Activated CD4-positive, alpha-beta T cell treated with anti-CD3 and anti-CD28 coated beads for 36 hours (primary cell): ENCODE data around the gene LSAMP. TPM values are rescaled to one million over a fixed set of nuclear protein-coding genes. Genes with fewer than 3 reads are reported as not detected.

ENCODE experiments used
- ATAC-seq: fragments of 200-7000 bp; cut with Tn5 transposase; one replicate; pipeline ENCODE4 v1.10.0; 2021; ENCODE audit warnings: mild to moderate bottlenecking, moderate library complexity
- CTCF ChIA-PET: fragments of 350-600 bp; sonication (Branson Sonifier 250); formaldehyde crosslinking; loops from one replicate; lab custom pipeline; 2021; ENCODE audit warnings: antibody characterized with exemption; lab: Charles Lee
- POLR2A ChIA-PET: fragments of 350-600 bp; sonication (Branson Sonifier 250); formaldehyde crosslinking; loops from one replicate; lab custom pipeline; 2021; ENCODE audit warnings: antibody characterized with exemption, inconsistent platforms; lab: Charles Lee
- DNase-seq: peaks from one replicate; pipeline ENCODE4 v3.0.0-alpha.2; 2020
- H3K27ac Mint-ChIP-seq: one replicate; pipeline ENCODE4 v1.8.0; 2021; ENCODE audit warnings: mixed read lengths
- H3K27me3 Mint-ChIP-seq: one replicate; pipeline ENCODE4 v1.8.0; 2021; ENCODE audit warnings: mixed read lengths
- H3K36me3 Mint-ChIP-seq: one replicate; pipeline ENCODE4 v1.8.0; 2021; ENCODE audit warnings: low read depth, mixed read lengths
- H3K4me1 Mint-ChIP-seq: one replicate; pipeline ENCODE4 v1.8.0; 2021; ENCODE audit warnings: mixed read lengths
- H3K4me3 Mint-ChIP-seq: one replicate; pipeline ENCODE4 v1.8.0; 2021; ENCODE audit warnings: mild to moderate bottlenecking, moderate library complexity, mixed read lengths
- H3K9me3 Mint-ChIP-seq: one replicate; pipeline ENCODE4 v1.8.0; 2021; ENCODE audit warnings: low read depth, mixed read lengths
- intact Hi-C, 2 experiments: fragments of 100-400 bp; cut with DNase I in 1 of 2; cut with micrococcal nuclease in 1 of 2; formaldehyde crosslinking; loops; one replicate each; pipeline versions ENCODE4 v1.14.2 to v1.15.1; 2022 to 2024; cut with DNase I, micrococcal nuclease
- total RNA-seq, 2 experiments: library from RNA; stranded (reverse); gene quantifications; one replicate each; pipeline ENCODE4 v1.2.3, GENCODE V29; 2021

The LSAMP gene
- total RNA-seq, 2 experiments from 2014 or later, result not detected

DNA sequence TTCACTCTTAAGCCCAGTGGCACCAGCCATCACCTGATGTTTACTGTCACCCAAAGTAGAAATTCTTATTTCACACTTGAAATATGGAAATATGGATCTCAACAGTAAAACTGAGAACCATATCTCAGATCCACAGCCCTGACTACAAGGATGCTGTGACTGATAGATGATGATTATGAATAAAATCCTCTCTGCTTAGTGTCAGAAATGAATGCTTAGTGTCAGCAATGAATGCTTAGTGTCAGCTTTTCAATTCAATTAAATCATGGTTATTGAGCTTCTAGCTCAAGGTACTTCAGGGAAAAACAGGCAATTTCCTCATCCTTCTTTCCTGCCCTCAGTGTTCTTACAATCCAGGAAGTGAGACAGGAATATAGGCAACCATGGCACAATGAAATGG, 392.3 kb downstream of the LSAMP start:
- H3K27ac Mint-ChIP-seq, result no peak overlapping the region
- ATAC-seq (no peak), DNase-seq (no peak)
- peaks cover 3% of the 10 kb centered on the region for H3K9me3 Mint-ChIP-seq
- no peaks in the 10 kb centered on the region for H3K36me3 Mint-ChIP-seq
- peaks cover 3% of the 10 kb centered on the region for H3K27me3 Mint-ChIP-seq
- ChIA-PET CTCF (interaction anchor here (0.7 kb wide), 1 partner anchor 302 kb away, joined by 3 read pairs; no protein-coding TSS in a partner anchor), POLR2A (no interaction called here)
- intact Hi-C loops, result no loop called here
- no peak overlapping the region for H3K4me3 Mint-ChIP-seq
- no peaks in the 10 kb centered on the region for H3K4me1 Mint-ChIP-seq

DNA sequence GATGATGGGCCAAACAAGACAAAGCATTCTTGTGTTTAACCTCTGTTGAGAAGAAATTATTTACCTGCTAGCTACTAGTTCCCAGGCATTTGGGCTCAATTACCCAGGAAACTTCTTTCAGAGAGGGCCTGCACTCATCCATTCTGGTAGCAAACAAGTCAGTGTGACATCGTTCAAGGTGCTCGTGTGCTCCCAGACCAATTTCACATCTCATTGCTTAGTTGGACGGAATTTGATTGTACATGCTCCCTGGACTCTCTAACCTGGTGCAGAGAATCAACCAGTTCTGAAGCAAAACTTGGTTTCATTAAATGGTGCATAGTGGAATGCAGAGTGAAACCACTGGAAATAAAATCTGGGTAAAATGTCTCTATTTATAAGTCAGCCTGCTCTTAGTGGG, 392.7 kb downstream of the LSAMP start:
- CTCF ChIA-PET, result no interaction called here
- Mint-ChIP-seq H3K27me3 (peaks cover 4% of the 10 kb centered on the region), H3K27ac (no peak overlapping the region), H3K36me3 (no peaks in the 10 kb centered on the region), H3K4me1 (no peaks in the 10 kb centered on the region), H3K4me3 (no peak overlapping the region), H3K9me3 (peaks cover 3% of the 10 kb centered on the region)
- no peak for DNase-seq
- intact Hi-C loops, result no loop called here
- no peak for ATAC-seq
- POLR2A ChIA-PET, result no interaction called here

DNA sequence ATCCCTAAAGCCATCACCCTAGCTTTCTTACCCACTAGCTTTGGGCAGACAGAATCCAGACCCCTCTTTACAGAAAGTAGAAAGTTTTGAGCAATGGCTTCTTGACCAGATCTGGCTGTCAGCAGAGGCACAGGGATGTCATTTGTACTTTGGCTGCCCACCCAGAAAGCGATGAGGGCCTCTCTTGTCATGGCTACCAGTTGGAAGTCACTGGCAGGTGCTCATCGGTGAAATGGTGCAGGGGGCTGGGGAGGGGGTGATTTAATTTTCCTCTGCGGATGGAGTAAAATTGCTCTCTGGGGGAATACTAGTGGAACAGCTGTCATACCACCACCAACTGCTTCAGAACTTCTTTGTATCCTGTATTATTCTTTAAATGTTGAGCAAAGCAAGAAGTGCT, 393.7 kb downstream of the LSAMP start:
- no peaks in the 10 kb centered on the region for H3K4me1 Mint-ChIP-seq
- no peak overlapping the region for H3K4me3 Mint-ChIP-seq
- H3K27me3 Mint-ChIP-seq, result peaks cover 4% of the 10 kb centered on the region
- intact Hi-C loops, result no loop called here
- ATAC-seq (no peak), DNase-seq (no peak)
- H3K27ac Mint-ChIP-seq, result no peak overlapping the region
- ChIA-PET POLR2A (no interaction called here), CTCF (no interaction called here)
- no peaks in the 10 kb centered on the region for H3K36me3 Mint-ChIP-seq
- no peaks in the 10 kb centered on the region for H3K9me3 Mint-ChIP-seq

- no peak overlapping the region for H3K4me3 Mint-ChIP-seq
- peaks cover 4% of the 10 kb centered on the region for H3K27me3 Mint-ChIP-seq
- ChIA-PET CTCF (no interaction called here), POLR2A (no interaction called here)
- no peaks in the 10 kb centered on the region for H3K36me3 Mint-ChIP-seq
- no peaks in the 10 kb centered on the region for H3K9me3 Mint-ChIP-seq
- no peaks in the 10 kb centered on the region for H3K4me1 Mint-ChIP-seq
- DNase-seq (no peak), ATAC-seq (no peak)
- intact Hi-C loops, result no loop called here
- H3K27ac Mint-ChIP-seq, result no peak overlapping the region
These were observed 394.2 kb downstream of the LSAMP start for GRCh38 chr3:116051040-116051439.

GRCh38 chr3:116050311-116050915, 394.9 kb downstream of the LSAMP start:
- Mint-ChIP-seq H3K27ac (no peak overlapping the region), H3K36me3 (no peaks in the 10 kb centered on the region), H3K27me3 (peaks cover 4% of the 10 kb centered on the region), H3K9me3 (no peaks in the 10 kb centered on the region), H3K4me1 (no peaks in the 10 kb centered on the region), H3K4me3 (no peak overlapping the region)
- ATAC-seq (no peak), DNase-seq (no peak)
- ChIA-PET CTCF (no interaction called here), POLR2A (no interaction called here)
- intact Hi-C loops, result no loop called here

- Mint-ChIP-seq H3K27me3 (peaks cover 4% of the 10 kb centered on the region), H3K9me3 (no peaks in the 10 kb centered on the region), H3K27ac (no peak overlapping the region), H3K36me3 (no peaks in the 10 kb centered on the region), H3K4me1 (no peaks in the 10 kb centered on the region), H3K4me3 (no peak overlapping the region)
- POLR2A ChIA-PET, result no interaction called here
- intact Hi-C loops, result no loop called here
- ATAC-seq (no peak), DNase-seq (no peak)
- CTCF ChIA-PET, result interaction anchor here (0.6 kb wide), 1 partner anchor 200 kb away, joined by 3 read pairs; no protein-coding TSS in a partner anchor
These were observed 396.3 kb downstream of the LSAMP start for GRCh38 chr3:116048991-116049390.

- no peak for DNase-seq
These were observed 398.9 kb downstream of the LSAMP start for GRCh38 chr3:116046350-116046749.

DNA sequence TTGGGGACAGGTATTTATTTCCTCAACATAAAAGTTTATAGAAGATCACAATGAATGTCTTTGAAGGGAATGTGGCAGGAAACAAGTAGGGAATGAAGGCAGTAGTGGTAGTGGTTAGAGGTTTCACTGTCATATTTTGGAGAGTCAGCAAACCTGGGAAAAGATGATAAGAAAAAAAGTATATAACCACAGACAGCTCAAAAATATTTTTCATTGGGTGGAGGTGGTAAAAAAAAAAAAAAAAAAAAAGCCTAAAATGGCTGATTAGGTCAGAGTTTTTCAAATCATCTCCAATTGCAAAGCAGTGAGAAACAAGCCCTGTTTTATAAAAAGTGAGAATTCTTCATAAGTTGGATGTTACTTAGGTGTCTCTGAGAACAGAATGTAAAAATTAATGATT, 400.0 kb downstream of the LSAMP start:
- CTCF ChIA-PET, result no interaction called here
- H3K36me3 Mint-ChIP-seq, result no peaks in the 10 kb centered on the region

More at GRCh38 chr3:116046350-116046749, 398.9 kb downstream of the LSAMP start:
- ATAC-seq, result no peak
- POLR2A ChIA-PET, result no interaction called here
- Mint-ChIP-seq H3K27ac (no peak overlapping the region), H3K4me1 (no peaks in the 10 kb centered on the region), H3K27me3 (peaks cover 2% of the 10 kb centered on the region), H3K36me3 (no peaks in the 10 kb centered on the region), H3K4me3 (no peak overlapping the region), H3K9me3 (no peaks in the 10 kb centered on the region)
- intact Hi-C loops, result no loop called here
- CTCF ChIA-PET, result interaction anchor here (0.7 kb wide), 1 partner anchor 63 kb away, joined by 3 read pairs; no protein-coding TSS in a partner anchor

DNA sequence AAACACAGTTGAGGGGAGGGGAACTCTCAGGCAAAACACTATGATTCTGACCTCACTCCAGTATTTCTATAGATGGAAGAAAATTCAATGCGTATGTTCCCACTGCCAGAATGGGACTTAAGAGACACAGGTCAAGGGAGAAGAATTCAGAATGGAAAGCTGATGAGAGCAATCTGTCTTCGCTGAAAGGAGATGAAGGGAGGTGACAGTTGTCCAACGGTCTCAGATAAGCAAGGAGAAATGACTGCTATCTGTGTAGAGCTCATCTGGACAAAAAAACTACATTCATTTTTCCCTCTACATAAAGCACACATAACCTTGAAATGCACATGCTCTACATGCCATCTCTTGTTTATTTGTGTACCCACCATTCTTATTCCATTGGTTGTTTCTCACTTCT, 405.1 kb downstream of the LSAMP start:
- H3K4me1 Mint-ChIP-seq, result no peaks in the 10 kb centered on the region
- ChIA-PET CTCF (no interaction called here), POLR2A (no interaction called here)
- intact Hi-C loops, result no loop called here
- no peaks in the 10 kb centered on the region for H3K36me3 Mint-ChIP-seq
- no peaks in the 10 kb centered on the region for H3K27me3 Mint-ChIP-seq
- no peaks in the 10 kb centered on the region for H3K9me3 Mint-ChIP-seq
- DNase-seq, result no peak
- no peak overlapping the region for H3K27ac Mint-ChIP-seq
- no peak for ATAC-seq
- no peak overlapping the region for H3K4me3 Mint-ChIP-seq

More for the DNA sequence above, 400.0 kb downstream of the LSAMP start:
- intact Hi-C loops, result no loop called here
- no peak for ATAC-seq
- Mint-ChIP-seq H3K27ac (no peak overlapping the region), H3K4me1 (no peaks in the 10 kb centered on the region), H3K9me3 (no peaks in the 10 kb centered on the region), H3K4me3 (no peak overlapping the region), H3K27me3 (peaks cover 2% of the 10 kb centered on the region)
- POLR2A ChIA-PET, result no interaction called here
- no peak for DNase-seq

DNA sequence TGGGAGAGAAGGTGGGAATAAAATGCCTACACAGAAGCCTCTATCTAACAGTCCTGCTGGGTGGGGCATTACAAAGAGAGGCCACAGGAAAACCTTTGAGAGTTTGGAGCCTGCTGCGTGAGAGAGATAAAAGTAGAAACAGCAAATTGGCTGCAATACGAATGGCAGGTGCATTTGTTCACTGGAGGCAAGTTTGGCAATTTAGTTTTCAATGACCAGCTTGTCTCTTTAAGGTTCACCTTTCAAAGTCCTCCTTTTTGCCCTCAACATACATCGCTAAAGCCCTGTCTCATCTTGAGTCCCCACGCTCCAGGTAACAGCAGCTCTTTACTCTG, 405.7 kb downstream of the LSAMP start:
- no peak for ATAC-seq
- Mint-ChIP-seq H3K4me1 (no peaks in the 10 kb centered on the region), H3K4me3 (no peak overlapping the region), H3K36me3 (no peaks in the 10 kb centered on the region), H3K27ac (no peak overlapping the region), H3K9me3 (no peaks in the 10 kb centered on the region), H3K27me3 (no peaks in the 10 kb centered on the region)
- ChIA-PET POLR2A (no interaction called here), CTCF (no interaction called here)
- intact Hi-C loops, result no loop called here
- no peak for DNase-seq

DNA sequence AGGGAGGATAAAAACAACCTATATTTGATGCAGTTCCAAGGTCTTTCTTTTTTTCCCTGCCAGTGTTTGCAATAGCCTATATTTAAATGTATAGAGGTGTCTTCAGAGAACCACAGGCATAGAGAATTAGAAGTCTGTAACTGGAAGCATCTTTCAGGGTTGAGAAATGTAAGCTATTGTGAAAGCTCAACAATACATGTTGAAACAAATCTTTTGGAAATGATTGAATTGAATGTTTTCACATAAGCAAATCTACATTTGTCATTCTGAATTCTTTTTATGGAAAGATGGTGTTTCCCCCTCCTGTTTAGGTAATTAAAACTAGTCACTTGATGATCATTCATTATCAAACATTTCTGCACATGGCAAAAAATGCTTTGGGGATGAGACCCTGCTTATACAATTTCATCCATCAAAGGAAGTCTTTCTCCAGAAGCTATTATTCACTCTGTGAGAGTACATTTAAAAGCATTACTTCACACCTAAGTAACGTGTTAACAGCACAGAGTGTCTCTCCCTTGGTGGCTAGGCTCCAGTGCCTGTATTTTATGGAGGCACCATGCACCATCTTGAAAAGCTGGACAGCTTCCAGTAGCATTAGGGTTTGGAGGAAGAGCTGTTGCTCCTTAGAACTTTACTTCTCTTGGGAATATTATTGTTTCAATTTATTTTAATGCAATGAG, 406.2 kb downstream of the LSAMP start:
- Mint-ChIP-seq H3K9me3 (no peaks in the 10 kb centered on the region), H3K27ac (no peak overlapping the region), H3K4me3 (no peak overlapping the region), H3K36me3 (no peaks in the 10 kb centered on the region), H3K4me1 (no peaks in the 10 kb centered on the region), H3K27me3 (no peaks in the 10 kb centered on the region)
- DNase-seq (no peak), ATAC-seq (no peak)
- intact Hi-C loops, result no loop called here
- ChIA-PET POLR2A (no interaction called here), CTCF (no interaction called here)
